ENCODE results near the gene NPY4R.
"Not testable (repeated sequence)": the region's sequence is repeated elsewhere in the genome, so short reads cannot be mapped to it uniquely, and the experiment has no call there.

GRCh38 chr10:46513333-46513732 lies 47.6 kb upstream of the NPY4R start:
- TF ChIP-seq EZH2 (IDR thresholded peaks at IDR 0.05; ENCODE audit: insufficient read depth, poor library complexity, severe bottlenecking); EZH2phosphoT487 (IDR thresholded peaks at IDR 0.05; ENCODE audit: insufficient read depth, low read depth): not testable (repeated sequence)

All from GM23248 (cell line).